GM21717 (cell line): ENCODE data around the gene ZNF800.
A peak's percentile ranks its signal among the peaks of the same experiment; 100 is the strongest.

ENCODE experiments used
- ATAC-seq: cut with Tn5 transposase; IDR thresholded peaks from one replicate; pipeline ENCODE4 v1.9.1; 2021; ENCODE audit warnings: mild to moderate bottlenecking, moderate library complexity; ENCODE audit not compliant: unreplicated experiment

Gene ZNF800

DNA sequence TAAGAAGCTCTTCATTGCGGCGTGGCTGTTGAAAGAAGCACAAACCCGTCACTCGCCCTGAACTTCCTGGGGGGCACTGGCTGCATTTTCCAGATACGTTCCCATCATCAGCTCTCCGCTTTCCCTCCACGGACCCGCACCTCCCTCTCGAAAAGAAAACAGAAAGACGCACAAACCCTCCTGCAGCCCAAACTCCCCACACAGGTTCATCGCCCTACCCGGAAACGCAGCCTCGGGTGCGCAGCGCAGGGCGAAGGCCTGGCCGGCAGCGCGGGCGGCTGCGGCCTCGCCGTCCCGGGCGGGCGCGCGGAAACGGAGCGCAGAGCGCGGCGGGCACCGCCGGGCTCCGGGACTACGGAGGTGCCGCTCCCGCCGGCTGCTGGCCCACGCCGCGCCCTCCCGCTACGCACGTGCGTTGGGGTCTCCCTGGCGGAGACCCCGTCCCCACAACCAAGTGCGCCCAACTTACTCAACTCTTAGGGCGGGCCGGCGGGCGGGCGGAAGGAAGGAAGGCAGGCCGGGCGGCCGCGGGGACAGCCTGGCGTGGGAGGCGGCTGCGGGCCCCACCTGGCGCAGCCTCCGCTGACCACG is 822 bp downstream of the ZNF800 start:
- peak; percentile 45 for ATAC-seq

DNA sequence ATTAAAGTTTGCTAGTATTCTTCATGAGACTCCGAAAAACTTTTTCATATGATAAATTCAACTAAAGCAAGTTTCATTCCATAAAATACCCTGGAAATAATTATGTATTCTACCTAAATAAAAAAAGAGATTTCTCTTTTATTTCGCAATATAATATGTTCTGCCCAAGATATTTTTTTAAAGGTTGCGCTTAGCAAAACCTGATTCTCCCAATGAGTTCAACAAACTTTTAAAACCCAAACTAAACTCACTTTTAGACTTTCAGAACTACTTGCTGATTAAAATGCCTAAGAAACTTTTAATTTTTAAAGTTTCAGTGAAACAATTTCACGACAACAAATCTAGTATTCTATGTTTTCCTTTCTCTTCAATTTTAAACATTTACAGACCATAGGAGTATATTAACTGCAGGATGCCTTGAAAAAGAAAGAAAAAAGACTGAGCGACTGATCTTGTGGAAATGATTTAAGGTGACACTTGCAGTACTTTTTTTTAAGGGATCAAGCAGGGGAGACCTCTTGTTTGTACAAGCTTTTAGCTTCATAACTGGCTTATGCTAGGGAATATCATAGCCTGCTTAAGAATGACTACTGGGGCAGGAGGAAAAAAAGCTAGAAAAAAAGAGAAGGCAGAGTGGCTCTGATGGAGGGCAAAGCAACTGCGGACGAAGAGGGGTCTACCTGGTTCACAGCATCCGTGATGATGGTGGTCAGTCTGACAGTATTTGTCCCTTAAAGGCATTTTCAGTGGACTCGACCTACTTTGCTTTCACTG is 1.5 kb downstream of the ZNF800 start:
- ATAC-seq = no peak

- no peak for ATAC-seq
These were observed 2.2 kb downstream of the ZNF800 start for GRCh38 chr7:127390186-127390816.

DNA sequence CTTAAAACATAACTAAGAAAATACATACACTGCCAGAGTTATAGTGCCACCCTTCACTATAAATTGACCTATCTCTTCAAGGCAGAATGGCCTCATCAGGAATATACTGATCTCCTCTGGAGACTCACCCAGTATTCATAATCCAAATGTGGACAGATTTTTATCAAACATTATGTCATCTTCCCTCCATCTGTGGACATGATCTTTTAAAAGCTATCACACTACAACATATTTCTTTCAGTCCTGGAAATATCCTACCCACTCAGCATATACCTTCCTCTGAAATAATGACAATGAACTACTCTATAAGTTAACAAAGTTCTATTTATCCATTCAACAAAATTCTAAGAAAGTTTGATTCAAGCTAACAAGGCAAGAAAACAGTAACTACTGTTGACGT is 3.2 kb downstream of the ZNF800 start:
- ATAC-seq = no peak

DNA sequence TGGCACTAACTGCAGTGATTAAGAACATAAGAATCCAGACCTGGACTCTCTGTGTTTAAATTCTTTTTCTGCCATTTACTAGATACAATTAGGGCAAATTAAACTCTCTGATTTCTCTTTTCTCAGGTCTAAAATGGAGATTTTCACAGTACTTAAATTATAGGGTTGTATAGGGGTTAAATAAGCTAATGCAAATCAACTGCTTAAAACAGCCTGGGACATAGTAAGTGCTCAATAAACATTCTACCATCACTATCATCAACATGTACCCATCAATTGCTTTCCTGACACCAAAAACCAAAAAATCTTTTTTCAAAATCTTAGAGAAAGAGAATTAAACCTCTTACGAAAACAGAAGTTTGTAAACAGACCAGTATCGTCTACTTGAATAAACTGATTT is 4.5 kb downstream of the ZNF800 start:
- ATAC-seq = no peak

DNA sequence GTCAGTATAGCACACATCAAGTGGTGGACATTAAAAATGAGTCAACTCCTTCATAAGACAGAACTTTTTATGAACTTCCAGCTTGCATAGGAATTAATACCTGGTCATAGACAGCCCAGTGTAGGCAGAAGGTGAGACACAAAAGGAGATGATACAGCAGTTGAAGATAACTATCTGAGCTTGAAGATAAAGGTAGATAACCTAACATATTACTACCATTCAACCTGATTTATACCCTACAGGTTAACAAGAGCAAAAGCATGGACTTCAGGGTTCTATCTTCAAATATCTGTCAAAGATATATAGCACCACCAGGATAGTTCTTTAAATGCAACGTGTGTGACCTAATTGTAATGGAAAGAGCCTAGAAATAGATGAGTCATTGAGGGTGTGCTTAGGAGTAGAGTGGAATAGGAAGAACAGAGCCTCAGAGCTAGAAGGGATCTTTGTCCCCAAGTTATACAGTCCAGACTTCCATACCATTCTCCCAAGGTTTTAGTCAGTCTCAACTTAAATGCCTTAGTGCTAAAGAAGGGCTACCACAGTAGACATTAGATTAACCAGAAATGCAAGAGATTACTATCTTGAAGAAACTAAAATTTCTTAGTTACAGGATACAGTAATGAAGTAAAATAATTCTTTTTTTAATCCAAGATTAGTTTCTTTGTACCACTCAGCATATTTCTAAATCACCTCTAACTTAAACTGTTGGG is 9.2 kb downstream of the ZNF800 start:
- ATAC-seq = peak; percentile 61

GRCh38 chr7:127382301-127383085 is 10.0 kb downstream of the ZNF800 start:
- ATAC-seq = no peak

- no peak for ATAC-seq
These were observed 12.0 kb downstream of the ZNF800 start for GRCh38 chr7:127380479-127380878.

DNA sequence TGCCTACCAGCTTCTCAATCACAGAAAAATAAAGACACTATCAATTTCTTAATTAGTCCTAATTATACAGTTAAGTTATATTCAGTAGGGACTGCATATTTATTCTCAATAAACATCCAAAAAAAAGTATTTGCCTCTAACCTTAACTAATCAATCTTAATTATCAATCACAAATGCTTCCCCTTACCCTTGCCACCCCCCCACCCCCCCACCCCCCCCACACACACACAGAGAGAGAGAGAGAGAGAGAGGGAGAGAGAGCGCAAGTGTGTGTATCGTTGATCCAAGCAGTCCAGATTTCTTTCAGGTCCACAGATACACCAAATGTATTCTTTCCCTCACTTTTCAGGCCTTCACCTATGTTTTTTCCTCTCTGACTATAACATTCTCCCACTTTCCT is 12.9 kb downstream of the ZNF800 start:
- no peak for ATAC-seq

- no peak for ATAC-seq
These were observed 14.0 kb downstream of the ZNF800 start for GRCh38 chr7:127378537-127378936.

- ATAC-seq = no peak
These were observed 15.1 kb downstream of the ZNF800 start for GRCh38 chr7:127377425-127377824.

DNA sequence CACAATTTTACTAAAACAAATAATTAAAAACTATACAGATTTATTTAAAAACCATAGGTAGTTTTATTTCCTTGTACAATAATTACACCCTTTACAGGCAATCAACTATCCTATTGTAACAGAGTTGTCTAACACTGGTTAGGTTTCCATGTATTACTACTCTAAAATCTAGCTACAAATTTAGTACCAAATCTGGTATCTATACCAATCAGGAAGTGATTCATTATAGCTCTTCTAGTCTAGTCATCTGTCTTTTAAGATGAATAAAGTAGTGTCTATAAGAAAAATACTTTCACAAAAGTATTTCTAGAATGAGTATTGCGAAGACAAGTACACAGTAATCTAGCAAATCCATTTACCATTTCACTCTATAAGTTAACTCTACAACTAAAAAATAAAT is 16.9 kb downstream of the ZNF800 start:
- no peak for ATAC-seq

GRCh38 chr7:127367679-127368078 is 24.8 kb downstream of the ZNF800 start:
- no peak for ATAC-seq

DNA sequence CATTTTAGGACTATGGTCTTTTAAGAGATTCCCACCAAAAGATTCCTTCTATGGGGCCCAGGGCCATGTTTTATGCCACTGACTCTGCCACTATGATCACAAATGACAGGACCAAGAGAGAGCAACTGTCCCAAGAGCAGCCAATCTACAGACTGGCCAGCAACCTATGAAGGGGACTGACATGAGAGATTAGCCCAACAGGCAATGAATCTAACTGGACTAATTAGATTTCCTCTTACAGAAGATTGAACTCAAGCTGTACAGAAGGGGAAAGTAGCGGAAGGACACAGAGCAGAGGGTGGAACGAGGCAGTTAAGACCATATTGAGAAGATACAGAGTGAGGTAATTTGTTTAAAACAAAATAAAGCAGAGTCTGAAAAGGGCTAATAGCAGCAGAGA is 25.8 kb downstream of the ZNF800 start:
- no peak for ATAC-seq

DNA sequence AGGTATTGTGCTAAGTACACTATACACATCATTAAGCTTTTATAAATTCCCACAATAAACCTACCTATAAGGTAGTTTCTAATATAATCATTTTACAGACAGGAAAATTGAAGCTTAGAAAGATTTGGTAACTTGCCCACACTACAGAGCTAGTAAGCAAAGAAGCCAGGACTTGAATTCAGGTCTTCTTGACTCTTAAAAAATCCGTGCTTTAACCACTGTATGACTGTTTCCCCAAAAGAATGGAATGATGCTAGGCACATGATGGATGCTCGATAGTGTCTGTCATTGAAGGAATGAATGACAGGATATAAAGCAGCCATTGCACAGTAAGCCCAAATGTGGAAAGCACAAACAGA is 26.6 kb downstream of the ZNF800 start:
- ATAC-seq = no peak

DNA sequence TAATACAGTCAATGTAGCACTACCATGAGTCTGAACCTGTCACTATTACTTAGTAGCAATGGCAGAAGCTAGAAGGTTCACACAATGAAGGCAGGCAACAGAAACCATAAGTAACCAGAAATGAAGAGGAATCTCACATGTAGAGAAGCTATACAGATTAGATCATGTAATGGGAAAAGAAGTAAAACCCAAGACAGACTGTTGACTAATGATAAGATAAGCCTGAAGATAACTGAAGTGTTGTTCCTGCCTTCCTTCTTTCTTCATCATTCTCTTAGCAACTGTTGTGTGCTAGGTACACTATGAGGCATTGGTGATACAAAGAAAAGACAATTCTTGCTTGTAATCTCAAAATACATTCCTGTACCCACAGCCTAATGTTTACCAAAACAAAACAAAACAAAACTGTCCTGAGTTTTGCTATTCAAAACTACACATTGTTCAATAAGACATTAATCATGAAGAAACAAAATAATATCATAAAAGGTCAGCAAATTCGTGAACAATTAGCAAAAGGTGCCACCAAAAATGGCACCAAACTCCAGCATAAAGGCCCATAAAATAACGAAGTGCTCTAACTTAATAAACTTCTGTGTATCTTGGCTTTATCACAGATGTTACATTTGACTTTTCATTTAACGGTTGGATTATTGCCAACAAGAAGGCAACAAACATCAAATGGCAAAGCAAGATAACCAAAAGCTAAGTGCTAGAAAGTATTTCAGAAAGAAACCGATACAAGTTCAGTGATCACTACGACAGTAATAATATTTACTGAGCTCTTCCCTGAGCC is 27.1 kb downstream of the ZNF800 start:
- no peak for ATAC-seq

DNA sequence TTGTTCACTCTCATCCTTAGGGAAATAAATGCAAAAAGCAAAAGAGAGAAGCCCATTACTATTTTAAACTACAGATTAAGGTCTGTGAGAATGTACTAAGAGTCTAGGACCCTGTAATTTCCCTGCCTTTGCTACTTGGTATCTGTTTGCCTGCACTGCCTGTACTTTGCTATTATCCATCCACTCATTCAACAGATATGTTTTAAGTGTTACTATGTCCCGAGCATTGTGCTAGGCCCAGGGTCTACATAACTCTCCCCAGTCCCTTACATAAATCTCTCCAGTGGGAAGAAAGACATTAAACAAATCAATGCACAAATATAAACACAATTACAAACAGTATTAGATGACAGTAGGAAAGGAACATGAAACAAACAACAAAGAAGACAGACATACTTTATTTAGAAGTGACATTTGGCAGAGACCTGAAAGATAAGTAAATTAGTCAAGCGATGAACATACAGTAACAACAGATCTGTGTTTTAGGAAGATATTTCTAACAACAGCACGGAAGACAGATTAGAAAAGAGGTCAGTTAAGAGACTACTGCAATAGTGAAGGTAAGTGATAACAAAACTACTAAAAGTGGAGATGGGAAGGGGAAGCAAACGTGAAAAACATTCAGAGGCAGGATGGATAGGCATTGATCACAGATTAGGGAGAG is 30.0 kb downstream of the ZNF800 start:
- ATAC-seq = no peak

- ATAC-seq = no peak
These were observed 30.8 kb downstream of the ZNF800 start for GRCh38 chr7:127361736-127362135.

GRCh38 chr7:127359011-127359410 is 33.5 kb downstream of the ZNF800 start:
- no peak for ATAC-seq

- ATAC-seq = no peak
These were observed 38.6 kb downstream of the ZNF800 start for GRCh38 chr7:127353897-127354296.
